Subcutaneous adipose tissue (tissue), 4 donors: Measurements from ENCODE around the gene SCGB1D1. TPM values are rescaled to one million over a fixed set of nuclear protein-coding genes. Genes with fewer than 3 reads are reported as not detected.

ENCODE experiments used
- total RNA-seq, 4 donors: library from RNA; depleted of rRNA; stranded (reverse); fragments of >200 nt; gene quantifications; one replicate each; pipeline ENCODE4 v1.1.0, GENCODE V29; 2016
- TF ChIP-seq, protein P1 (sequence below): fragments of 450-650 bp; IDR thresholded peaks from one replicate; pipeline ENCODE4 v1.5.1; 2016; ENCODE audit warnings: low read depth, mild to moderate bottlenecking, control low read depth, antibody characterized with exemption, moderate library complexity

Gene SCGB1D1
- total RNA-seq, 4 donors from 2014 or later, result not detected

DNA sequence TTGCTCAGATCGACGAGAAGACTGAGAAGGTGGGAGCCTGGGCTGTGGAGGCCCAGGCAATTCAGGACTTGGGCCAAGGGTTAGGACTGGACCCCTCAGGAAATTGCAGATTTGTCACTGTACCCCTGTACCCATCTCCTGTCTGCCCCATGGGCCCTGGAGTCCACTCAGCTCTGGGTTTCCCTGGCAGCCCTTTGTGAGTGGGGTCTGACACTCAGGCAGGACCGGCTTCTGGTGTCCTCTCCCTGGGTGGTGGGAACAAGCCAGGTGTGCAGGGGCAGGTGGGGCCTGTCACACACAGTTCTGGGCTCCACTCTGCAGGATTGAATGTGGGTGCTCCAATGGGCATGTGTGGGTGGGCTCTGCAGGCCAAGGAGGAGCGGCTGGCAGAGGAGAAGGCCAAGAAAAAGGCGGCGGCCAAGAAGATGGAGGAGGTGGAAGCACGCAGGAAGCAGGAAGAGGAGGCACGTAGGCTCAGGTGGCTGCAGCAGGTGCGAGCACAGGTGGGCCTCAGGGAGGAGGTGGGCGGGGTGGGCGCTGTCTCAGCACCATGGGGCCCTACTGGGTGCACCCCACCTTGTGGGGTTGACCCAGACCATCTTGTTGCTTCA is 44.6 kb upstream of the SCGB1D1 start:
- TF ChIP-seq, protein P1, sequence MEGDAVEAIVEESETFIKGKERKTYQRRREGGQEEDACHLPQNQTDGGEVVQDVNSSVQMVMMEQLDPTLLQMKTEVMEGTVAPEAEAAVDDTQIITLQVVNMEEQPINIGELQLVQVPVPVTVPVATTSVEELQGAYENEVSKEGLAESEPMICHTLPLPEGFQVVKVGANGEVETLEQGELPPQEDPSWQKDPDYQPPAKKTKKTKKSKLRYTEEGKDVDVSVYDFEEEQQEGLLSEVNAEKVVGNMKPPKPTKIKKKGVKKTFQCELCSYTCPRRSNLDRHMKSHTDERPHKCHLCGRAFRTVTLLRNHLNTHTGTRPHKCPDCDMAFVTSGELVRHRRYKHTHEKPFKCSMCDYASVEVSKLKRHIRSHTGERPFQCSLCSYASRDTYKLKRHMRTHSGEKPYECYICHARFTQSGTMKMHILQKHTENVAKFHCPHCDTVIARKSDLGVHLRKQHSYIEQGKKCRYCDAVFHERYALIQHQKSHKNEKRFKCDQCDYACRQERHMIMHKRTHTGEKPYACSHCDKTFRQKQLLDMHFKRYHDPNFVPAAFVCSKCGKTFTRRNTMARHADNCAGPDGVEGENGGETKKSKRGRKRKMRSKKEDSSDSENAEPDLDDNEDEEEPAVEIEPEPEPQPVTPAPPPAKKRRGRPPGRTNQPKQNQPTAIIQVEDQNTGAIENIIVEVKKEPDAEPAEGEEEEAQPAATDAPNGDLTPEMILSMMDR, result no peak

- TF ChIP-seq, protein P1, result no peak
Observed at GRCh38 chr11:62146476-62147200, 43.4 kb upstream of the SCGB1D1 start.

DNA sequence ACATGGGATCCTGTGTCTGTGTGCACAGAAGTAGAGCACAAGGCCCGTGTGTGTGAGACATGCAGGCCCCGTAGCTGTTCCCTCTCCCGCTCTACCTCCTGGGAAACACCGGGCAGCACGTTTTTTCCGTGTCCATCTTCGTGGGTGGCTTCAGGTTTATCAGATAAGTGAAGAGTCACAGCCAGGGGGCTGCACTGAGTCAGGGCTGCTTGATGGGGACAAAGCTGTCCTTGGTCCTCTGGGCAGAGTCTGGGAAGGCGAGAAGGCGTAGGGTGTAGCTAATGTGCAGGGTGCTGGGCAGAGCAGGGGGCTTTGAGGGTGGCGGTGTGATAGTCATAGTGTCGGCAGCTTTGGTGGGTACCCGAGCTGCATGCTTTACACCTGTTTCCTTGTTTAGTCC is 42.5 kb upstream of the SCGB1D1 start:
- TF ChIP-seq, protein P1, result no peak

DNA sequence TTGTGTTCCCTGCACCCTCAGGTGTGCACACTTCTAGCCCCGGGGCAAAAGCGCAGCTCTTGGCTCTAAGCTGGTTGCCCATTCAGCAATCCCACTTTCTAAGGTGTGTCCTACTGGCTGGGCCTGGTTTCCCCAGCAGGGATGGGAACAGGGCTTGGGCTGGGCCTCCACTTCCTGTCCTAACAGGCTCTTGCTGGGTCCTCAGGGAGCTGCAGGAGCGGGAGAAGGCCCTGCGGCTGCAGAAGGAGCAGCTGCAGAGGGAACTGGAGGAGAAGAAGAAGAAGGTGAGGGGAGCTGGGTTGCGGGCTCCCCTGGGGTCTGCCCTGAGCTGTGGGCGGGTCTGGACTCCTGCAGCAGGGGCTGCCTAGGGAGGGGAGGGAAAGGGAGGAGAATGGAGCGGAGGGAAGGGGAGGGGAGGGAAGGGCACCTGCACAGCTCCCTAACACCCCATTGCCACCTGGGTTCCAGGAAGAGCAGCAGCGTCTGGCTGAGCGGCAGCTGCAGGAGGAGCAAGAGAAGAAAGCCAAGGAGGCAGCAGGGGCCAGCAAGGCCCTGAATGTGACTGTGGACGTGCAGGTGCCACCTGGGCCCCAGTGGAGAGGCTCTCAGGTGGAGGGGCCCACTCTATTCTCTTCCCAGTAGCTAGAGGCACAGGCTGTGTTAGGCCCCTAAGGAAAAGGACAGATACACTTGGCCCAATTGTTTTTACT is 41.6 kb upstream of the SCGB1D1 start:
- TF ChIP-seq, protein P1, result no peak

DNA sequence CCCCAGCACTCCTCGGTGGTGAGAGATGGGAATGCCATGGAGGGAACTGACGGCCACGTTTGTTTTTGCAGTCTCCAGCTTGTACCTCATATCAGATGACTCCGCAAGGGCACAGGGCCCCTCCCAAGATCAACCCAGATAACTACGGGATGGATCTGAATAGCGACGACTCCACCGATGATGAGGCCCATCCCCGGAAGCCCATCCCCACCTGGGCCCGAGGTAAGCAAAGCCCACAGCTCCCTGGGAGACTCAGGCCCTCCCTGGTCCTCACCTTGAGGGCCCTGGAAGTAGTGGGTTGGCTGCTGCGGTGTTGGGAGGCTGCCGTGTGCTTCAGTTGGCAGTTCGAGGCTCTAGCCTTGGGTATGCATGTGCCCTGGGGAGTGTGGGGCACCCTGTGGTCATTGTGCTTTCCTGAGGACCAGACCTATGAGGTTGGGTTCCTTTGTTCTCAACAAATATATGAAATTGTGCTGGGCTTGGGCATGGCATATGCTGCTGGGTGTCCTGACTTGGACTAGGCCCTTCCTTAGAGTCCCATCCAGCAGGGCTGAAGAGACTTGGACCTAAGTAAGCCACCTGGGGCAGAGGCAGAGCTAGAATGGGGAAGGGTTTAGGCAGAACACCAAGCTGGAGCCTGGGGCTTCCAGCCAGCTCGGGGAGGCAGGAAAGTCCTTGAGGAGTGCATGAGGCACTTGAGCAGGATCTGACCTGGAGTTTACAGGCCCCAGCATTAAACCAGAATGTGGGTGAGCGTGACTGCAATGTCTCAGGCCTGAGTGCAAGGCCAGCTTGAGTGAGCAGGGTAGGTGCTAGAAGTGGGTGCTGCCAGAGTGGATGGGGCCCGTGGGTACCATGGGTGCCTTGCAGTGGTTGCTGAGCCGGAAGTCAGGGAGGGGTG is 39.8 kb upstream of the SCGB1D1 start:
- TF ChIP-seq, protein P1, result no peak

GRCh38 chr11:62150887-62151736 is 38.9 kb upstream of the SCGB1D1 start:
- TF ChIP-seq, protein P1, result no peak
